IMR-90 (cell line): ENCODE data around the gene SLC38A8. TPM values are rescaled to one million over a fixed set of nuclear protein-coding genes. Genes with fewer than 3 reads are reported as not detected.

ENCODE experiments used
- ATAC-seq: fragments of 200-7000 bp; cut with Tn5 transposase; 2 replicates; pipeline ENCODE4 v1.9.1; 2020; ENCODE audit warnings: low read depth, mild to moderate bottlenecking, moderate library complexity
- BruUV-seq: library from RNA; stranded (reverse); fragments of 400-500 nt; replicated peaks from 2 replicates; lab custom pipeline; 2021; lab: Mats Ljungman, UMichigan
- CTCF ChIA-PET: fragments of 300-600 bp; formaldehyde crosslinking; extraction: SDS; loops from one replicate; lab custom pipeline; 2021; ENCODE audit warnings: antibody characterized with exemption; lab: Yijun Ruan, JAX
- POLR2A ChIA-PET: fragments of 300-600 bp; sonication (Branson Sonifier 250); formaldehyde crosslinking; loops from one replicate; lab custom pipeline; 2022; ENCODE audit warnings: antibody characterized with exemption; ENCODE audit not compliant: unreplicated experiment; lab: Charles Lee
- DNase-seq: peaks from one replicate; pipeline ENCODE4 v3.0.0; 2013
- H2AFZ ChIP-seq: replicated peaks from 2 replicates; pipeline ENCODE3; 2013; ENCODE audit warnings: low read length, mild to moderate bottlenecking; ENCODE audit not compliant: poor library complexity
- H2AK5ac ChIP-seq: 2 replicates; pipeline ENCODE4 v1.6.1; 2013; ENCODE audit warnings: low read depth, low read length, inconsistent platforms
- H2AK9ac ChIP-seq: replicated peaks from 2 replicates; pipeline ENCODE3; 2013; ENCODE audit warnings: mild to moderate bottlenecking, low read depth, low read length, moderate library complexity; ENCODE audit not compliant: poor library complexity
- H2BK120ac ChIP-seq: 2 replicates; pipeline ENCODE4 v1.6.1; 2013; ENCODE audit warnings: low read depth, low read length, inconsistent platforms
- H2BK15ac ChIP-seq: 3 replicates; pipeline ENCODE4 v1.6.1; 2013; ENCODE audit warnings: low read depth, low read length, inconsistent platforms
- H2BK20ac ChIP-seq: 2 replicates; pipeline ENCODE4 v1.6.1; 2013; ENCODE audit warnings: low read depth, mild to moderate bottlenecking, inconsistent platforms, low read length, moderate library complexity
- H2BK5ac ChIP-seq: 2 replicates; pipeline ENCODE4 v1.6.1; 2013; ENCODE audit warnings: mild to moderate bottlenecking, low read depth, low read length, inconsistent platforms; ENCODE audit not compliant: poor library complexity, severe bottlenecking
- H3K14ac ChIP-seq: replicated peaks from 2 replicates; pipeline ENCODE4 v1.6.1; 2013; ENCODE audit warnings: low read depth, low read length, inconsistent platforms
- H3K18ac ChIP-seq: 2 replicates; pipeline ENCODE4 v1.6.1; 2013; ENCODE audit warnings: low read depth, low read length, control low read depth
- H3K23ac ChIP-seq: 2 replicates; pipeline ENCODE4 v1.6.1; 2013; ENCODE audit warnings: low read depth, low read length, inconsistent platforms
- H3K27ac ChIP-seq: 2 replicates; pipeline ENCODE4 v1.5.1; 2013; ENCODE audit warnings: mild to moderate bottlenecking, control low read depth, low read length; ENCODE audit not compliant: insufficient read depth
- H3K27me3 ChIP-seq: 2 replicates; pipeline ENCODE4 v1.6.1; 2013; ENCODE audit warnings: low read length; ENCODE audit not compliant: control insufficient read depth, insufficient read depth
- H3K36me3 ChIP-seq: 2 replicates; pipeline ENCODE4 v1.6.1; 2013; ENCODE audit warnings: low read length, mixed read lengths; ENCODE audit not compliant: control insufficient read depth, insufficient read depth
- H3K4ac ChIP-seq: 2 replicates; pipeline ENCODE4 v1.6.1; 2013; ENCODE audit warnings: low read depth, low read length, inconsistent platforms
- H3K4me1 ChIP-seq: 2 replicates; pipeline ENCODE4 v1.6.1; 2013; ENCODE audit warnings: low read length, mixed read lengths; ENCODE audit not compliant: control insufficient read depth, insufficient read depth
- H3K4me2 ChIP-seq: 2 replicates; pipeline ENCODE4 v1.6.1; 2013; ENCODE audit warnings: low read depth, mild to moderate bottlenecking, control low read depth, low read length, moderate library complexity
- H3K4me3 ChIP-seq: 2 replicates; pipeline ENCODE4 v1.5.1; 2013; ENCODE audit warnings: low read depth, mild to moderate bottlenecking, control low read depth, low read length, moderate library complexity; ENCODE audit not compliant: insufficient read depth
- H3K56ac ChIP-seq: 2 replicates; pipeline ENCODE4 v1.6.1; 2013; ENCODE audit warnings: low read length, inconsistent platforms; ENCODE audit not compliant: insufficient read depth; ENCODE audit errors: extremely low read depth
- H3K79me1 ChIP-seq, 2 experiments: 2 replicates each; pipeline ENCODE4 v1.6.1; 2013; ENCODE audit warnings: low read length in 2 of 2, inconsistent platforms in 1 of 2, low read depth in 1 of 2
- H3K9ac ChIP-seq: 2 replicates; pipeline ENCODE4 v1.6.1; 2013; ENCODE audit warnings: low read depth, low read length, control low read depth
- H3K9me1 ChIP-seq: 2 replicates; pipeline ENCODE4 v1.6.1; 2013; ENCODE audit warnings: low read length, inconsistent platforms; ENCODE audit not compliant: insufficient read depth
- H3K9me3 ChIP-seq: 2 replicates; pipeline ENCODE4 v1.6.1; 2013; ENCODE audit warnings: low read length; ENCODE audit not compliant: control insufficient read depth, insufficient read depth
- H4K20me1 ChIP-seq: 2 replicates; pipeline ENCODE4 v1.6.1; 2013; ENCODE audit warnings: low read length, inconsistent platforms; ENCODE audit not compliant: insufficient read depth
- H4K5ac ChIP-seq: 2 replicates; pipeline ENCODE4 v1.6.1; 2013; ENCODE audit warnings: mild to moderate bottlenecking, low read depth, low read length, control low read depth
- H4K8ac ChIP-seq, 2 experiments: 2 replicates each; pipeline ENCODE4 v1.6.1; 2013; ENCODE audit warnings: low read depth in 2 of 2, low read length in 2 of 2, control low read depth in 1 of 2, inconsistent platforms in 1 of 2
- H4K91ac ChIP-seq: 2 replicates; pipeline ENCODE4 v1.6.1; 2013; ENCODE audit warnings: low read depth, low read length, inconsistent platforms; ENCODE audit not compliant: insufficient read depth
- CEBPB ChIP-seq: IDR thresholded peaks from 2 replicates; pipeline ENCODE4 v1.6.1; 2012; ENCODE audit warnings: low read depth, low read length, improper control_type of control experiment
- CHD1 ChIP-seq: IDR thresholded peaks from 2 replicates; pipeline ENCODE4 v1.6.1; 2012; ENCODE audit warnings: low read depth, low read length, improper control_type of control experiment
- CTCF ChIP-seq: conservative IDR thresholded peaks from 2 replicates; pipeline ENCODE4 v1.5.1; 2012; ENCODE audit warnings: mild to moderate bottlenecking, low read depth, low read length, improper control_type of control experiment
- ELK1 ChIP-seq: fragments of 150-350 bp; IDR thresholded peaks from 2 replicates; pipeline ENCODE4 v1.6.1; 2016; ENCODE audit warnings: low read depth, mild to moderate bottlenecking, low read length, moderate library complexity, borderline replicate concordance
- FOS ChIP-seq: fragments of 150-350 bp; IDR thresholded peaks from 2 replicates; pipeline ENCODE4 v1.6.1; 2016; ENCODE audit warnings: low read depth, low read length
- MAFK ChIP-seq: IDR thresholded peaks from 2 replicates; pipeline ENCODE4 v1.6.1; 2012; ENCODE audit warnings: low read depth, low read length, improper control_type of control experiment
- MAZ ChIP-seq: IDR thresholded peaks from 2 replicates; pipeline ENCODE4 v1.6.1; 2012; ENCODE audit warnings: low read depth, mild to moderate bottlenecking, low read length, improper control_type of control experiment, moderate library complexity, borderline replicate concordance
- MXI1 ChIP-seq: IDR thresholded peaks from 2 replicates; pipeline ENCODE4 v1.6.1; 2012; ENCODE audit warnings: low read depth, mild to moderate bottlenecking, low read length, moderate library complexity, borderline replicate concordance
- NFE2L2 ChIP-seq: fragments of 150-350 bp; IDR thresholded peaks from 2 replicates; pipeline ENCODE4 v1.6.1; 2016; ENCODE audit warnings: low read depth, mild to moderate bottlenecking, low read length
- POLR2A ChIP-seq: IDR thresholded peaks from 2 replicates; pipeline ENCODE4 v1.6.1; 2012; ENCODE audit warnings: mild to moderate bottlenecking, low read depth, low read length
- RAD21 ChIP-seq: IDR thresholded peaks from 2 replicates; pipeline ENCODE4 v1.6.1; 2012; ENCODE audit warnings: low read length, improper control_type of control experiment
- RCOR1 ChIP-seq: IDR thresholded peaks from 2 replicates; pipeline ENCODE4 v1.6.1; 2012; ENCODE audit warnings: mild to moderate bottlenecking, low read length, improper control_type of control experiment; ENCODE audit not compliant: insufficient replicate concordance
- RFX5 ChIP-seq: IDR thresholded peaks from 2 replicates; pipeline ENCODE4 v1.8.0; 2012; ENCODE audit warnings: low read depth, mild to moderate bottlenecking, low read length, moderate library complexity
- SMC3 ChIP-seq: fragments of 150-350 bp; IDR thresholded peaks from 2 replicates; pipeline ENCODE4 v1.6.1; 2016; ENCODE audit warnings: low read depth, mild to moderate bottlenecking, antibody characterized with exemption, low read length, moderate library complexity
- USF2 ChIP-seq: fragments of 150-350 bp; IDR thresholded peaks from 2 replicates; pipeline ENCODE4 v1.6.1; 2017; ENCODE audit warnings: mild to moderate bottlenecking, antibody characterized with exemption, low read length, low read depth
- WGBS, 2 experiments: methylation state at CpG; one replicate each; pipeline versions ENCODE4 v1.1.5 to v1.1.7; 2013; ENCODE audit warnings: missing lambda C conversion rate in 2 of 2; ENCODE audit not compliant: insufficient read length in 1 of 2; ENCODE audit errors: extremely low coverage in 2 of 2; 5-methylcytosine and 5-hydroxymethylcytosine counted together
- dilution Hi-C: fragments of 300-500 bp; cut with HindIII; formaldehyde crosslinking; loops from one replicate; pipeline ENCODE4 v1.14.3; 2018; ENCODE audit warnings: low sequenced_read_pairs; ENCODE audit not compliant: unreplicated experiment
- in situ Hi-C: fragments of 300-500 bp; cut with MboI; formaldehyde crosslinking; loops from 3 replicates; pipeline ENCODE4 v1.14.3; 2019; ENCODE audit warnings: low sequenced_read_pairs, inconsistent platforms, mixed read lengths
- intact Hi-C: fragments of 100-400 bp; cut with micrococcal nuclease; formaldehyde crosslinking; loops from 2 replicates; pipeline ENCODE4 v1.10.0; 2022
- polyA plus RNA-seq, 3 experiments: library from polyadenylated mRNA; depleted of rRNA; stranded (reverse); fragments of >200 nt; gene quantifications; 2 replicates each; pipeline ENCODE4 v1.2.3, GENCODE V29; 2012; ENCODE audit warnings: low replicate concordance in 1 of 3
- total RNA-seq: library from RNA; depleted of rRNA; stranded (reverse); fragments of >200 nt; gene quantifications from 2 replicates; pipeline ENCODE4 v1.2.3, GENCODE V29; 2012

The SLC38A8 gene
- total and polyA plus RNA-seq, 2 of the 4 experiments (the other 2 are of a cell fraction) = not detected

GRCh38 chr16:84036131-84036530 is 6.5 kb downstream of the SLC38A8 start:
- ChIA-PET CTCF (no interaction called here), POLR2A (no interaction called here)
- H4K8ac ChIP-seq = no peak overlapping the region
- no peaks in the 10 kb centered on the region for H3K36me3 ChIP-seq
- H4K20me1 ChIP-seq = no peaks in the 10 kb centered on the region
- intact Hi-C loops (no loop called here), in situ Hi-C loops (no loop called here), dilution Hi-C loops (no loop called here)
- no peak overlapping the region for H3K14ac ChIP-seq
- no peaks in the 10 kb centered on the region for H3K79me1 ChIP-seq
- no peak overlapping the region for H2AK9ac ChIP-seq
- H3K23ac ChIP-seq = no peak overlapping the region
- no peak overlapping the region for H2BK20ac ChIP-seq
- no peak overlapping the region for H2BK15ac ChIP-seq
- ATAC-seq (no peak), DNase-seq (no peak)
- H3K4me3 ChIP-seq = no peak overlapping the region
- no peak overlapping the region for H3K4ac ChIP-seq
- H2BK120ac ChIP-seq = no peak overlapping the region
- H2AK5ac ChIP-seq = no peak overlapping the region
- H2AFZ ChIP-seq = no peak overlapping the region
- TF ChIP-seq CEBPB = no peak
- no peak for TF ChIP-seq ELK1
- no peak for TF ChIP-seq RCOR1
- TF ChIP-seq RAD21 = no peak
- TF ChIP-seq POLR2A = no peak
- no peak for TF ChIP-seq MAZ
- no peak for TF ChIP-seq MXI1
- TF ChIP-seq CHD1 = no peak
- no peak for TF ChIP-seq SMC3
- no peak for TF ChIP-seq FOS
- TF ChIP-seq USF2 = no peak
- TF ChIP-seq CTCF = no peak
- TF ChIP-seq RFX5 = no peak
- TF ChIP-seq NFE2L2 = no peak
- no peak for TF ChIP-seq MAFK
- H3K18ac ChIP-seq = no peak overlapping the region
- no peak overlapping the region for H3K56ac ChIP-seq
- no TSS peak for BruUV-seq
- no peak overlapping the region for H2BK5ac ChIP-seq
- H3K4me2 ChIP-seq = no peak overlapping the region
- H3K27ac ChIP-seq = no peak overlapping the region
- H3K27me3 ChIP-seq = peaks cover 55% of the 10 kb centered on the region
- no peaks in the 10 kb centered on the region for H3K9me1 ChIP-seq
- H4K91ac ChIP-seq = no peak overlapping the region
- no peak overlapping the region for H3K9ac ChIP-seq
- no peaks in the 10 kb centered on the region for H3K4me1 ChIP-seq
- 58% methylated on average over 2 of the region's 3 CpGs; no CpG with 5 or more reads in 1 of the 2 experiments for WGBS, 2 experiments
- H4K5ac ChIP-seq = no peak overlapping the region
- H3K9me3 ChIP-seq = peaks cover 13% of the 10 kb centered on the region
